Fibroblast of villous mesenchyme (primary cell): Measurements from ENCODE around the gene DTNB. TPM values are rescaled to one million over a fixed set of nuclear protein-coding genes. Genes with fewer than 3 reads are reported as not detected.

Experiments
- DNase-seq: peaks from one replicate; pipeline ENCODE4 v3.0.0-alpha.2; 2010; ENCODE audit warnings: low read depth
- H3K4me3 ChIP-seq: 2 replicates; pipeline ENCODE4 v1.5.1; 2011; ENCODE audit warnings: low read depth, mild to moderate bottlenecking, low read length
- CTCF ChIP-seq: IDR thresholded peaks from 2 replicates; pipeline ENCODE4 v1.5.1; 2012; ENCODE audit warnings: low read depth, mild to moderate bottlenecking, low read length; ENCODE audit not compliant: insufficient read depth
- total RNA-seq: library from RNA; depleted of rRNA; stranded (reverse); fragments of >200 nt; gene quantifications from 2 replicates; pipeline ENCODE4 v1.2.3, GENCODE V29; 2012

The DTNB gene
- total RNA-seq, 1 donor, result 5.2 TPM

GRCh38 chr2:25586726-25587144 lies 86.6 kb downstream of the DTNB start:
- TF ChIP-seq CTCF, result no peak
- peak; percentile 11 for DNase-seq

GRCh38 chr2:25585189-25585588 lies 88.2 kb downstream of the DTNB start:
- no peak overlapping the region for H3K4me3 ChIP-seq
- no peak for DNase-seq
- no peak for TF ChIP-seq CTCF

More at GRCh38 chr2:25586726-25587144, 86.6 kb downstream of the DTNB start:
- H3K4me3 ChIP-seq, result no peak overlapping the region

GRCh38 chr2:25582077-25582830 lies 91.1 kb downstream of the DTNB start:
- no peak overlapping the region for H3K4me3 ChIP-seq
- no peak for TF ChIP-seq CTCF
- no peak for DNase-seq

- no peak overlapping the region for H3K4me3 ChIP-seq
- no peak for DNase-seq
- no peak for TF ChIP-seq CTCF
Measured at GRCh38 chr2:25576596-25576995, 96.8 kb downstream of the DTNB start.

GRCh38 chr2:25572638-25573037 lies 100.7 kb downstream of the DTNB start:
- no peak for TF ChIP-seq CTCF
- DNase-seq, result no peak

GRCh38 chr2:25570161-25570845 lies 103.1 kb downstream of the DTNB start:
- no peak for TF ChIP-seq CTCF
- DNase-seq, result peak; percentile 14
- H3K4me3 ChIP-seq, result no peak overlapping the region

More at GRCh38 chr2:25572638-25573037, 100.7 kb downstream of the DTNB start:
- H3K4me3 ChIP-seq, result no peak overlapping the region
